ENCODE data around the gene F7. TPM values are rescaled to one million over a fixed set of nuclear protein-coding genes. Genes with fewer than 3 reads are reported as not detected.

F7 gene
- total and polyA plus RNA-seq, 2 donors (not counting 3 experiments of a cell fraction or from before 2014, with no cell fraction given), result not detected

- H2AFZ ChIP-seq (ENCODE audit: low read depth, low read length), result no peak overlapping the region
- H3K4me3 ChIP-seq (replicated peaks in 1 of 3; ENCODE audit: insufficient read depth in 1 of 3, low read depth in 1 of 3, low read length in 3 of 3), result no peak overlapping the region
- H3K9ac ChIP-seq (replicated peaks; ENCODE audit: extremely low read depth, insufficient read depth, low read length), result no peak overlapping the region
- intact Hi-C loops (cut with micrococcal nuclease) (no loop called here), dilution Hi-C loops (cut with MboI; ENCODE audit: extremely low pct_ligation_motif_present, low sequenced_read_pairs) (no loop called here)
- TF ChIP-seq EZH2 (IDR thresholded peaks at IDR 0.05; ENCODE audit: borderline replicate concordance, low read depth, low read length, severe bottlenecking), result no peak
- no peak for TF ChIP-seq JUN (IDR thresholded peaks at IDR 0.05; ENCODE audit: borderline replicate concordance, insufficient read depth, insufficient read length, low read depth)
- no peak for TF ChIP-seq POLR2A (IDR thresholded peaks at IDR 0.05; ENCODE audit: low read depth, low read length)
- TF ChIP-seq POLR2AphosphoS5 (IDR thresholded peaks at IDR 0.05; ENCODE audit: insufficient read depth, low read depth, low read length), result no peak
- TF ChIP-seq MYC (IDR thresholded peaks at IDR 0.05; ENCODE audit: low read depth, low read length), result no peak
- TF ChIP-seq CTCF (IDR thresholded peaks at IDR 0.05; ENCODE audit: extremely low read depth in 1 of 2, insufficient read depth in 1 of 2, low read depth in 1 of 2, low read length in 2 of 2), result no peak
- no peak for TF ChIP-seq FOS (IDR thresholded peaks at IDR 0.05; ENCODE audit: borderline replicate concordance, insufficient read depth, low read length)
- no peak for TF ChIP-seq GATA2 (IDR thresholded peaks at IDR 0.05; ENCODE audit: insufficient read depth, insufficient read length, low read depth, low read length)
- no peak for TF ChIP-seq MAX (IDR thresholded peaks at IDR 0.05; ENCODE audit: insufficient read depth, insufficient read length)
- H3K27me3 ChIP-seq (ENCODE audit: control insufficient read depth in 2 of 2, insufficient read depth in 2 of 2, low read length in 2 of 2), result no peaks in the 10 kb centered on the region
- ChIA-PET CTCF (no interaction called here), POLR2A (interaction anchor here (0.6 kb wide), 1 partner anchor 42 kb away, joined by 3 read pairs; no protein-coding TSS in a partner anchor)
- H3K36me3 ChIP-seq (ENCODE audit: control insufficient read depth in 2 of 2, extremely low read depth in 1 of 2, insufficient read depth in 2 of 2, low read length in 2 of 2), result no peaks in the 10 kb centered on the region
- BruUV-seq (replicated peaks), result no TSS peak
- no peaks in the 10 kb centered on the region for H4K20me1 ChIP-seq (replicated peaks; ENCODE audit: control insufficient read depth, extremely low read depth, insufficient read depth, low read length)
- H3K27ac ChIP-seq (ENCODE audit: insufficient read depth, low read depth, low read length), result no peak overlapping the region
- DNase-seq (ENCODE audit: low read depth, low spot score) (no peak), FAIRE-seq (no peak)
- H3K4me2 ChIP-seq (ENCODE audit: insufficient read depth, low read length), result no peak overlapping the region
- H3K79me2 ChIP-seq (ENCODE audit: control insufficient read depth, insufficient read depth, low read length), result no peaks in the 10 kb centered on the region
- no peaks in the 10 kb centered on the region for H3K9me1 ChIP-seq (replicated peaks; ENCODE audit: control insufficient read depth, extremely low read depth, insufficient read depth, low read length)
- H3K9me3 ChIP-seq (replicated peaks; ENCODE audit: control insufficient read depth, insufficient read depth, low read length), result no peaks in the 10 kb centered on the region
- H3K4me1 ChIP-seq (ENCODE audit: control insufficient read depth, extremely low read depth, insufficient read depth, low read length), result no peaks in the 10 kb centered on the region
Observed at GRCh38 chr13:113074876-113075275, 30.7 kb upstream of the F7 start.
